ENCODE results near the gene ADAR.
"Not testable (repeated sequence)": the region's sequence is repeated elsewhere in the genome, so short reads cannot be mapped to it uniquely, and the experiment has no call there.

The ADAR gene, protein sequence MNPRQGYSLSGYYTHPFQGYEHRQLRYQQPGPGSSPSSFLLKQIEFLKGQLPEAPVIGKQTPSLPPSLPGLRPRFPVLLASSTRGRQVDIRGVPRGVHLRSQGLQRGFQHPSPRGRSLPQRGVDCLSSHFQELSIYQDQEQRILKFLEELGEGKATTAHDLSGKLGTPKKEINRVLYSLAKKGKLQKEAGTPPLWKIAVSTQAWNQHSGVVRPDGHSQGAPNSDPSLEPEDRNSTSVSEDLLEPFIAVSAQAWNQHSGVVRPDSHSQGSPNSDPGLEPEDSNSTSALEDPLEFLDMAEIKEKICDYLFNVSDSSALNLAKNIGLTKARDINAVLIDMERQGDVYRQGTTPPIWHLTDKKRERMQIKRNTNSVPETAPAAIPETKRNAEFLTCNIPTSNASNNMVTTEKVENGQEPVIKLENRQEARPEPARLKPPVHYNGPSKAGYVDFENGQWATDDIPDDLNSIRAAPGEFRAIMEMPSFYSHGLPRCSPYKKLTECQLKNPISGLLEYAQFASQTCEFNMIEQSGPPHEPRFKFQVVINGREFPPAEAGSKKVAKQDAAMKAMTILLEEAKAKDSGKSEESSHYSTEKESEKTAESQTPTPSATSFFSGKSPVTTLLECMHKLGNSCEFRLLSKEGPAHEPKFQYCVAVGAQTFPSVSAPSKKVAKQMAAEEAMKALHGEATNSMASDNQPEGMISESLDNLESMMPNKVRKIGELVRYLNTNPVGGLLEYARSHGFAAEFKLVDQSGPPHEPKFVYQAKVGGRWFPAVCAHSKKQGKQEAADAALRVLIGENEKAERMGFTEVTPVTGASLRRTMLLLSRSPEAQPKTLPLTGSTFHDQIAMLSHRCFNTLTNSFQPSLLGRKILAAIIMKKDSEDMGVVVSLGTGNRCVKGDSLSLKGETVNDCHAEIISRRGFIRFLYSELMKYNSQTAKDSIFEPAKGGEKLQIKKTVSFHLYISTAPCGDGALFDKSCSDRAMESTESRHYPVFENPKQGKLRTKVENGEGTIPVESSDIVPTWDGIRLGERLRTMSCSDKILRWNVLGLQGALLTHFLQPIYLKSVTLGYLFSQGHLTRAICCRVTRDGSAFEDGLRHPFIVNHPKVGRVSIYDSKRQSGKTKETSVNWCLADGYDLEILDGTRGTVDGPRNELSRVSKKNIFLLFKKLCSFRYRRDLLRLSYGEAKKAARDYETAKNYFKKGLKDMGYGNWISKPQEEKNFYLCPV

DNA sequence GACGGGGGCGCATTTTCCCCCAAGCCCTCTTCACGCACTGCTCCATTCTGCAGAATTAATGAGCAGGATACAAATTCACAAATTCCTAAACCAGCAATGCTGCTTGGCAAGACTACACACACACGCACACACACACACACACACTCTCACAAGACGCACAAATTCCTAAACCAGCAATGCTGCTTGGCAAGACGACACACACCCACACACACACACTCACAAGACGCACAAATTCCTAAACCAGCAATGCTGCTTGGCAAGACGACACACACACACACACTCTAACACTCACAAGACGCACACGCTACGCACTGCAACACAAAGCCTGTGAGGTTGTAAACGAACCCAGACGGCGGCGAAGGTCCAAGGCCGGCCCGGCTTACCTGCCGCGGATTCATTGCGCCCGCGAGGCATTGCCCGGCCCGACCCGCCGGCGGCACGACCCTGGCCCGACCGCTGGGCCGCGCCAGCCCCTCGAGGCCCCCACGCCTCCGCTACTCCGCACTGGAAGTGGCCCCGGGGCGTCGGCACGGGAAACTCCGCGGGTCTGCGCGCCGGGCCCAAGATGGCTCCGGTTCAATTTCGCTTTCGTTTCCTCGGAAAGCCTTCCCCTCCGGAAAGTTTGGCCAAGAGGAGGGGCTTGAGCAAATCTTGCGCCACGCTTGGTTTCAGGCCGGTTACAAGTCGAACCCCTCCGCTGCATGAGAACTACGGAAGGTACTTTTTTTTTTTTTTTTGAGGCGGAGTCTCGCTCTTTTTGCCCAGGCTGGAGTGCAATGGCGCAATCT lies at the start of gene ADAR:
Gene ADAR (minus strand): TSS at position 578 of the 788 bp plus-strand sequence. CDS start 180 bp downstream, at position 398.
- Histone ChIP-seq H3K9me3 (replicated peaks in 1 of 11) (no peaks in the 10 kb centered on the region), H4K20me1 (peaks cover 44 to 89% (median 74%) of the 10 kb centered on the region in 11 experiments), H3K4me2 (peak within 1 kb of the TSS; percentile 86 to 95 (median 93)), H3K9ac (peak within 1 kb of the TSS; percentile 91 to 99 (median 98)), H3K27ac (peak within 1 kb of the TSS; percentile 93 to 99 (median 98)), H3K4me3 (peak within 1 kb of the TSS; percentile 80 to 94 (median 90)), H3K4me1 (peaks cover 68 to 79% (median 75%) of the 10 kb centered on the region in 10 experiments), H3K36me3 (peaks cover 26 to 38% (median 34%) of the 10 kb centered on the region in 11 experiments), H3K27me3 (no peaks in the 10 kb centered on the region)
- peak; percentile 41 to 99 (median 91); a peak in 21 of 22 replicates for TF ChIP-seq Cebpa-rat (IDR thresholded peaks at IDR 0.05)

DNA sequence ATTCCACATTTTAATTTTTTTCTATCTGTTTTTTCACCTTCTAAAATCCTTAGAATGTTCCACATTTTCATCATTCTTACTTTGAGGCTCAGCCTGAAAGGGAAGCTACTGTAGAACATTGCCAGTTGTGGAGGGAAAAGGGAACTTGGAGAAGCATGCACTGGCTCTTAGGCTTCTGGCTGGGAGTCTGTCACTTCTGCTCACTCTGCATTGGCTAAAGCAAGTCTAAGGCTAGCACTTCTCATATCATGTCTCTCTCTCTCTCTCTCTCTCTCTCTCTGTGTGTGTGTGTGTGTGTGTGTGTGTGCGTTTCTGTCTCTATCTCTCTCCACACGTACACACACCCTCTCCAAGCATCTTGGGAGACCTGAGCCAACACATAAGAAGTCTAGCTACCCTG lies 49.6 kb upstream of the ADAR start:
- H3K4me1 ChIP-seq, result no peaks in the 10 kb centered on the region; a peak in 1 of 20 replicates
- H3K36me3 ChIP-seq, result no peaks in the 10 kb centered on the region
- H3K27me3 ChIP-seq, result no peaks in the 10 kb centered on the region
- no peaks in the 10 kb centered on the region for H4K20me1 ChIP-seq
- no peak overlapping the region for H3K4me3 ChIP-seq
- peaks cover 0 to 10% (median 7%) of the 10 kb centered on the region in 11 experiments; a peak in 15 of 22 replicates for H3K9me3 ChIP-seq (replicated peaks in 1 of 11)
- no peak for TF ChIP-seq Cebpa-rat (IDR thresholded peaks at IDR 0.05)
- no peak overlapping the region for H3K27ac ChIP-seq
- H3K4me2 ChIP-seq, result no peak overlapping the region
- no peak overlapping the region for H3K9ac ChIP-seq

DNA sequence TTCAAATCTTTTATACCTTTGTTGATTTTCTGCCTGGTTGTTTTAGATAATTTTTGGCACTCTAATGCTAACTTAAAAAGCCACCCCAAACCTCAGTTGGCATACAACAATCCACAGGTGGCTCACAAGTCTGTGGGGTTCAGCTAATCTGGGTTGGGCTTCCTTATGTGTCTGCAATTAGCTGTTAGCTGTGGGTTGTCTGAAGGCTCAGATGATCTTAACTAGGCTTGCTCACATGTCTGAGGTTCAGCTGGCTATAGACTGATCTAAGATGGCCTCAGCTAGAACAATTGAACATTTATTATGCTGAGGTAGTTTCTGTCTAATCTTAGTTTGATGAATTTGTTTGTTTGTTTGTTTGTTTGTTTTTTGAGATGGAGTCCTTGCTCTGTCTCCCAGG lies 44.9 kb upstream of the ADAR start:
- H3K4me2 ChIP-seq, result no peak overlapping the region
- no peaks in the 10 kb centered on the region for H3K27me3 ChIP-seq
- H3K27ac ChIP-seq, result no peak overlapping the region
- TF ChIP-seq Cebpa-rat (IDR thresholded peaks at IDR 0.05), result no peak
- H3K9me3 ChIP-seq (replicated peaks in 1 of 11), result peaks cover 0 to 10% (median 7%) of the 10 kb centered on the region in 11 experiments; a peak in 15 of 22 replicates
- no peaks in the 10 kb centered on the region for H3K36me3 ChIP-seq
- H3K9ac ChIP-seq, result no peak overlapping the region
- no peaks in the 10 kb centered on the region for H4K20me1 ChIP-seq
- no peak overlapping the region for H3K4me3 ChIP-seq
- no peaks in the 10 kb centered on the region; a peak in 1 of 20 replicates for H3K4me1 ChIP-seq

DNA sequence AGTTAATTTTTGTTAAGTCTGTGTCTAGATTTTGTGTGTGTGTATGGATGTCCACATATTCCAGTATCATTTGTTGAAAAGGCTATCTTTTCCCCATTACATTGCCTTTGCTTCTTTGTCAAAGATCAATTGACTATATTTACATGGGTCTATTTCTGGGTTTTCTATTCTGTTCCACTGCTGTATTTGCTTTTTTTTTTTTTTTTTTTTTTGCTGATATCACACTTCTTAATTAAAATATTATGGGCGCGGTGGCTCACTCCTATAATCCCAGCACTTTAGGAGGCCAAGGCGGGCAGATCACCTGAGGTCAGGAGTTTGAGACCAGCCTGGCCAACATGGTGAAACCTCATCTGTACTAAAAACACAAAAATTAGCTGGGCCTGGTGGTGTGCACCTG lies 36.7 kb upstream of the ADAR start:
- not testable (repeated sequence) for H3K4me1 ChIP-seq, H3K36me3 ChIP-seq, H3K4me2 ChIP-seq

DNA sequence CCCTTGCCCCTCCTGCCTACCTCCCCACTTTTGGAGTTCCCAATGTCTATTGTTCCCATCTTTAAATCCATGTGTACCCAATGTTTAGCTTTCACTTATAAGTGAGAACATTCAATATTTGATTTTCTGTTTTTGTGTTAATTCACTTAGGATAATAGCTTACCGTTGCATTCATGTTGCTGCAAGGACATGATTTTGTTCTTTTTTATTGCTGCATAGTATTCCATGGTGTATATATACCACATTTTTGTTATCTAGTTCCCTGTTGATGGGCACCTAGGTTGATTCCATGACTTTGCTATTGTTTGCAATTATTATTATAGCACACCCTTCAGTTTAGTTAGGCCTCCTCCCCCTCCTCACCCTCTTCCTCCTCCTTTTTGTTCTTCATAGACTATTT lies 33.5 kb upstream of the ADAR start:
- Histone ChIP-seq H3K9me3 (replicated peaks in 1 of 11) (peaks cover 15 to 36% (median 25%) of the 10 kb centered on the region in 11 experiments), H3K27ac (no peak overlapping the region), H3K27me3 (no peaks in the 10 kb centered on the region), H3K4me2 (no peak overlapping the region), H4K20me1 (no peaks in the 10 kb centered on the region), H3K9ac (no peak overlapping the region), H3K4me1 (no peaks in the 10 kb centered on the region), H3K4me3 (no peak overlapping the region), H3K36me3 (0 out of 22 replicates have a peak, but pooled peaks cover 0 to 3% (median 0%) of the 10 kb centered on the region in 11 experiments)
- no peak for TF ChIP-seq Cebpa-rat (IDR thresholded peaks at IDR 0.05)

More for the DNA sequence above, 36.7 kb upstream of the ADAR start:
- not testable (repeated sequence) for H3K9ac ChIP-seq, H3K27ac ChIP-seq, H3K27me3 ChIP-seq, H4K20me1 ChIP-seq, H3K4me3 ChIP-seq
- peaks cover 0 to 14% (median 0%) of the 10 kb centered on the region in 11 experiments; a peak in 5 of 22 replicates for H3K9me3 ChIP-seq (replicated peaks in 1 of 11)

DNA sequence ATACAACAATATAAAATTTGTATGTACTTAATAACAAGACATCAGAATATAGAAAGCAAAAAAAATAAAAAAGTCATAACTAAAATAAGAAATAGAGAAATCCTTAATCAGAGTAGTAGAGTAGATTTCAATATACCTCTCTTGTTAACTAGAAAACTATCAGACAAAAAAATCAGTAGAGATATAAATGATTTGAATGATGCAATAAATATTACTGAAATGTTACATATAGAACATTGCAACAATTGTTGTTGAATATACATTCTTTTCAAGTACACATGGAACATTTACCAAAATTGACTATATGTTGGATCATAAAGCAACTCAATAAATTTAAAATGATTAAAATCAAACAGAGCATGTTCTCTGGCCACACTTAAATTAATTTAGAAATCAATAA lies 31.9 kb upstream of the ADAR start:
- H3K9me3 ChIP-seq (replicated peaks in 1 of 11), result peaks cover 15 to 36% (median 25%) of the 10 kb centered on the region in 11 experiments
- H3K4me3 ChIP-seq, result no peak overlapping the region
- H3K36me3 ChIP-seq, result 0 out of 22 replicates have a peak, but pooled peaks cover 0 to 3% (median 0%) of the 10 kb centered on the region in 11 experiments
- no peak overlapping the region for H3K4me2 ChIP-seq
- H3K9ac ChIP-seq, result no peak overlapping the region
- H3K27ac ChIP-seq, result no peak overlapping the region
- no peaks in the 10 kb centered on the region for H3K4me1 ChIP-seq
- no peaks in the 10 kb centered on the region for H3K27me3 ChIP-seq
- TF ChIP-seq Cebpa-rat (IDR thresholded peaks at IDR 0.05), result no peak
- no peaks in the 10 kb centered on the region for H4K20me1 ChIP-seq

DNA sequence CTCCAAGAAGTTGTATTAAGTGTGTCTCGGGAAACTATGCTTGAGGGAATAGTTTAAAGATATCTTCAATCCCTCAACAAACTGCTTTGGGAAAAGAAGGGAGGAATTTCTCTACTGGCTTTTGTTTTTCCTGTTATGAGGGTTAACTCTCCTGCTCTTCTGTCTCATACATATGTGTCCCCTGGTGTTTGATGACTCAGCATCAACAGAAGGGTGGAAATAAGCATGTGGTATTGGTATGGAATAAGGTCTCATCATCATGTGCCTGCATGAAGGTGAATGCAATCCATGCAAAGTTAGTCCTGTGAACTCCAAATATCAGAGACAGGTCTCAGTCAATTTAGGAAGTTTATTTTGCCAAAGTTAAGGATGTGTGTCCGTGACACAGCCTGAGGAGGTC lies 27.2 kb upstream of the ADAR start:
- Histone ChIP-seq H4K20me1 (no peaks in the 10 kb centered on the region), H3K4me2 (no peak overlapping the region), H3K27ac (no peak overlapping the region)

DNA sequence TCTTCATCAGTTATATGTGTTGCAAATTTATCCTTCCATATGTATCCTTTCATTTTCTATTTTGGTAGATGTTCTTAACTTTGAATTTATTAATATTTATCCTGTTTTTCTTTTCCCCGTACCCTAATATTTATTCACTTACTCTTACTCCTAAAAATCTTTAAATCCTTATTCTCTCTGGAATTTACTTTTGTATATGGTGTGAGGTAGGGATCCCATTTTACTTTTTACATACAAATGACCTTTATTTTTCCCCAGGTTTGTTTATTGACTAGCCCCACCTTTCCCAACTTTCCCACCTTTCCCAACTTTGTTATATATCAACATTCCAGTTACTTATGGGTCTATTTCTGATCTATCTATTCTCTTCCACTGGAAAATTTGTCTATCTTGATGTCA lies 21.7 kb upstream of the ADAR start:
- H3K27ac ChIP-seq, result no peak overlapping the region

More for the DNA sequence above, 27.2 kb upstream of the ADAR start:
- peaks cover 16 to 31% (median 23%) of the 10 kb centered on the region in 11 experiments for H3K9me3 ChIP-seq (replicated peaks in 1 of 11)
- no peaks in the 10 kb centered on the region for H3K4me1 ChIP-seq
- no peak overlapping the region for H3K4me3 ChIP-seq
- no peak for TF ChIP-seq Cebpa-rat (IDR thresholded peaks at IDR 0.05)
- H3K27me3 ChIP-seq, result no peaks in the 10 kb centered on the region
- H3K36me3 ChIP-seq, result 0 out of 22 replicates have a peak, but pooled peaks cover 0 to 3% (median 0%) of the 10 kb centered on the region in 11 experiments
- no peak overlapping the region for H3K9ac ChIP-seq

More for the DNA sequence above, 21.7 kb upstream of the ADAR start:
- H3K9me3 ChIP-seq (replicated peaks in 1 of 11), result peaks cover 0 to 20% (median 13%) of the 10 kb centered on the region in 11 experiments; a peak in 15 of 22 replicates
- no peak overlapping the region for H3K4me3 ChIP-seq
- H3K9ac ChIP-seq, result no peak overlapping the region
- TF ChIP-seq Cebpa-rat (IDR thresholded peaks at IDR 0.05), result no peak
- H3K36me3 ChIP-seq, result peaks cover 0 to 9% (median 7%) of the 10 kb centered on the region in 11 experiments; a peak in 13 of 22 replicates
- no peaks in the 10 kb centered on the region for H3K27me3 ChIP-seq
- no peak overlapping the region for H3K4me2 ChIP-seq
- peaks cover 10 to 37% (median 18%) of the 10 kb centered on the region in 10 experiments for H3K4me1 ChIP-seq
- peaks cover 0 to 26% (median 21%) of the 10 kb centered on the region in 11 experiments; a peak in 17 of 22 replicates for H4K20me1 ChIP-seq
